ENCODE measurements around the gene LCN12.
"Not testable (repeated sequence)": the region's sequence is repeated elsewhere in the genome, so short reads cannot be mapped to it uniquely, and the experiment has no call there.

The LCN12 gene

GRCh38 chr9:136991993-136992818 lies 40.1 kb downstream of the LCN12 start, which contains the start of gene PAXX:
Gene PAXX (plus strand): TSS chr9:136992422. CDS start chr9:136992444, 22 bp downstream.
- peak; percentile 97 for DNase-seq

DNA sequence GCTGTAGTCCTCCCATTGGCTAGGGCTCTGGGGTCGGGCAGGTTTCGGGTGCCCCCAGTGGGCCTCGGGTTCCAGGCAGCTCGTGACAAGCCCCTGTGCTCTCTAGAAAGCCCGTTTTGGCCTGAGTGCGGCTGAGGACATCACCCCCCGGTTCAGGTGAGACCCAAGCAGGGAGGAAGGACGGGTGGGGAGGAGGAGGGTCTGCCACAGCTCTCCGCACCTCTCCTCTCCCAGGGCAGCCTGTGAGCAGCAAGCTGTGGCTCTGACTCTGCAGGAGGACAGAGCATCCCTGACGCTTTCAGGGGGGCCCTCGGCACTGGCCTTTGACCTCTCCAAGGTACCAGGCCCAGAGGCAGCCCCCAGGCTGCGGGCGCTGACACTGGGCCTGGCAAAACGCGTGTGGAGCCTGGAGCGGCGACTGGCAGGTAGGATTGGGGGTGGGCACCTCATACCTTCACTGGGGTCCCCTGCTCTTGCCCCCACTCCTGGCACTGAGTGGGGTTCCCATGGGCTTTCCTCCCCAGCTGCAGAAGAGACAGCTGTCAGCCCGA lies 40.8 kb downstream of the LCN12 start:
- no peak for DNase-seq

DNA sequence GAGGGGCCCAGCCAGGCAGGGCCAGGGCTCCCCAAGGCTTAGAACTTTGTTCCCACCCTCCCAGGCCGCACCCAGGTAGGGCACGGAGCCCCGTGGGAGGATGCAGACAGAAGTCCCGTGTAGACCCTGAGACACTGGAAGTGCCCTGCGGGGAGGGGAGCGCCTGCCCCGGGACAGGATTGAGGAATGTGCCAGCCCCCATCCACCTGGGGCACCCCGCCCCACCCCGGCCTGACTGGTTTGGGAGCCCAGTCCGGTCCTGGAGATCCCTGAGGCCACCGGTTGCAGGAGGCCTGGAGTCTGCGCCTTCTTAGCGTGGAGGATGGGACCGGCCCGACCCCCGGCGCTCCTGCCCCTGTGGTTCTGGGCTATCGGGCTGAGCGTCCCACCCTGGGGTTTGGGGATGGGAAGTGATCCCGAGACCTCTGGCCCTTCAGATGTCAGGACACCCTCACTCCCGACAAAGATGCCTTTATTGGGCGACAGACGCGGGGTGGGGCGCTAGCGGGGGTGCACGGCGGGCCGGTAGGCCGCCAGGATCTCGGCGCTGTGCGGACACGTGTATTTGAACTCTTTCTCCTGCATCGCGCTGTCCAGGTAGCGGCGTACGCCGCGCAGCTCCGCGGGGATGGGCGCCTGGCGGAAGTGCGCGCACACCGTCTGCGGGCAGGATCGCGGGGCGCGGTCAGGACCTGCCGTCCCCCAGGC lies 42.3 kb downstream of the LCN12 start:
- DNase-seq = no peak

- no peak for DNase-seq
Observed at GRCh38 chr9:136994888-136995230, 42.8 kb downstream of the LCN12 start.

DNA sequence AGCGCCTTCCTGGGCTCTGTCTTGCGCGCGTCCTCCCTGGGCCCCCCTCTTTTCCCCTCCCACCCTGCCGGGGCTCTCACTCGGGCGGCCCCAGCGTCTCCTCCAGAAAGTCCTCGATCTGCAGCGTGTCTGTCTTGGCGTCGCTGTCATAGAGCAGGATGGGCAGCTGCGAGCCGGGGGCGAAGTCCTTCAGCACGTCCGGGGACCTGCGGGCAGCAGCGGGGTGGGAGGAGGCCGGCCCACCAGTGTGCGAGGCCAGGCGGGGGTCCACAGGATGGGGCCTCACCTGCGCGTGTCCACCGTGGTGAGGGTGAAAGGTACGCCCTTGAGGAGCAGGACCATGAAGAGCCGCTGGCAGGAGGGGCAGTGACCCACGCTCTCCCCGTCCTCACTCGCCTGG lies 43.3 kb downstream of the LCN12 start:
- no peak for DNase-seq

DNA sequence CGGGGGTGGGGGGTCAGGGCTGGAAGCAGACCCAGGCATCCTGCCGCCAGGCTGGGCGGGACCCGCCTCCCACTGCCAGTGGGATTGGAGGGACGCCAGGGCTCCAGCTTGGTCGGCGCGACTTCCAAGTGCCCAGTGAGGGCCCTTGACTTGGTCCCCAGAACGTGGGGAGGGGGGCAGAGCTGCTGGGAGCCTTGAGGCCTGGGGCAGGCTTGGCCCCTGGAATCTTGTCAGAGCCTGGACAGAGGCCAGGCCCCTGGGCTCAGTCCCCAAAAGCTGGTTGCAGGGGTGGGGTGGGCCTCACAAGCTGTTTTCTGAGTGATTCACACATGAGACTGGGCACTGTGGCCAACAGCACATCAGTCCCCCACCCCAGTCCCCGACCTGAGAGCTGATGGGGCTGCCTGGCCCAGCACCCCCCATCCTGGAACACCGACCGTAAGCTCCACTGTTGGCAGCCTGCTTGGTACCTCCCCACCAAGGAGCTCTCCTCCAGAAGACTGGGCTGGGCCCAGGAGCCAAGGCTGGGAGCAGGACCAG lies 43.8 kb downstream of the LCN12 start:
- no peak for DNase-seq

DNA sequence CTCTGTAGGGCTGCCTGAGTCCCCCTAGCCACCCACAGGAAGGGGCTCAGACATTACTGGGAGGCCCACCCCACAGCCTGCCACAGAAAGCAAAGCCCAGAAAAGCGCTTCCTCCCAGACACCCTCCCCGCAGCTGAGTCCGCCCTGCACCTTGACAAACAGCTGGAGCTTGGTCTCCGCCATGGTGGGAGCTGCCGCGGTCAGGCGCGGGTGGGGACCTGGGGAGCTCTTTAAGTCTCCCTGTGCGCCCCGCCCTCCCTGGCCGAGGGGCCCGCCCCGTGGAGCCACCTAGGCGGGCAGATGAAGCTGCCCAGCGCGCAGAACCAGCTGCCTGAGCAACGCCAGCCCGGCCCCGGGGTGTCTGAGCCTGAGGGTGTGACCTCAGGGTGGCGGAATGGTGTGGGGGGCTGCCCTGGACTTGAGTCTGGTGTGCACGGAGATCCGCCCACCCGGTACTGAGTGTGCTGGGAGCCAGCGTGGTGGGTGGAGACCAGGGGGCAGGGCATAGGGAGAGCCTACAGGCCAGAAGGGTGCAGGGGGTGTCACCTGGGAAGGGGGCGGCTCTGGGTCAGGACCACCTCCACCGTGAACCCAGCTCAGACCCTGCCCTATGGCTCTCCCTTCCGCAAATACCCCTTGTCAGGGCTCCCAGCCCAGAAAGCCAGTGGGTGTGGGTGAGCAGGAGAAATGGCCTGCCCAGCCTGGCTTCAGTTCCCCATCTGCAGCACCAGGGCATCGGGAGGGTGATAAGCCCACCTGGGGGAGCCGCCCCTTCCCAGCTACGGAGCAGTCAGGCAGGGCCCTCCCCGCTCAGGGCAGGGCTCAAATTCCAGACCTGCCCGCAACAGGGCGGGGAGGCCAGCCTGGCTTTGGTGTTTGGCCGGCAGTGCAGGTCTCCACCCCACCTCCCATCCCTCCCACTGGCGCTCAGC lies 44.6 kb downstream of the LCN12 start, which contains the start of gene CLIC3:
TSS of gene CLIC3 (minus strand) at position 208 of the 932 bp plus-strand sequence. CDS start at position 183, 25 bp downstream.
- DNase-seq = peak; percentile 71

- DNase-seq = no peak
Observed at GRCh38 chr9:136997371-136997770, 45.3 kb downstream of the LCN12 start.

DNA sequence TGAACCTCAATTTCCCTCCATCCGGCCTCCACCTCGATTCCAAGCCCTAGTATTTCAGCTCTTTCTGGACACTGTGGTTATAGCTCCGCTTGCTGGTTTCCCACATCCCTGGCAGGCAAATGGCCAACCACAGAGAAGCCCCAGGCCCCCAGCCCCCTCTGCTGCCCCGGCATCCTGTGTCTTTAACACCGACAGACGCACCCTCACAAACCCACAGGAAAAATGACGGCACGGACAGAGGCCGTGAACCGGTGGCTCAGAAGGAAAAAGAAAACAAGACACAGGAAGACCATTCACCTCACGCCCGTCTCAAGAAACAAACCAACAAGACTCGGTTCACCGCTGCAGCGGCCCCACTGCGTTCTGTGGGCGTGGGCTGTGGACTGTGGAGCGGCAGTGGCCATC lies 45.8 kb downstream of the LCN12 start:
- DNase-seq = no peak

GRCh38 chr9:137000177-137000930 lies 48.3 kb downstream of the LCN12 start:
- peak; percentile 59 for DNase-seq

DNA sequence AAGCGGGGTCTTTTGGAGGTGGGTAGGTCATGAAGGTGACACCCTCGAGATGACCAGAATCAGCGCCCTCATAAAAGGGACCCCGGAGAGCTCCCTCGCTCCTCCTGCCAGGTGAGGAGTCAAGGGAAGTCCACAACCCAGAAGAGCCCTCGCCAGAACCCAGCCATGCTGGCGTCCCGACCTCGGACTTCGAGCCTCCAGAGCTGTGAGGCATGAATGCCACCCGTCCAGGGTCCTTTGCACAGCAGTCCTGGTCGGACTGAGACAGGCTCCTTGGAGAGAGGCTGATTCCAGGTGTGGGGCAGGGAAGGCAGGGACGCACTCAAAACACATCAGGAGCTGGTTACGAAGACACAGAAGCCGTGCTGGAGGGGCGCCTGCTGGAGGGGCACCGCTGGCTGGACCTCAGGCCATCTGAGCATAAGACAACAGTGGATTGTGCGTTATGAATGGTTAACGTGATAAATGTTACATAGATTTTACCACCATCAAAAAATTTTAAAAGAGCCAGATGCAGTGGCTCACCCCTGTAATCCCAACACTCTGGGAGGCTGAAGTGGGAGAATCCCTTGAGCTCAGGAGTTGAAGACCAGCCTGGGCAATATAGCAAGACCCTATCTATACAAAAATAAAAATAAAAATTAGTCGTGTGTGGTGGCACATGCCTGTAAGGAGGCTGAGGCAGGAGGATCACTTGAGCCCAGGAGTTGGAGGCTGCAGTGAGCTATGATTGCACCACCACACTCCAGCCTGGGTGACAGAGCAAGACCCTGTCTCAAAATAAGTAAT lies 50.0 kb downstream of the LCN12 start:
- DNase-seq = no peak

DNA sequence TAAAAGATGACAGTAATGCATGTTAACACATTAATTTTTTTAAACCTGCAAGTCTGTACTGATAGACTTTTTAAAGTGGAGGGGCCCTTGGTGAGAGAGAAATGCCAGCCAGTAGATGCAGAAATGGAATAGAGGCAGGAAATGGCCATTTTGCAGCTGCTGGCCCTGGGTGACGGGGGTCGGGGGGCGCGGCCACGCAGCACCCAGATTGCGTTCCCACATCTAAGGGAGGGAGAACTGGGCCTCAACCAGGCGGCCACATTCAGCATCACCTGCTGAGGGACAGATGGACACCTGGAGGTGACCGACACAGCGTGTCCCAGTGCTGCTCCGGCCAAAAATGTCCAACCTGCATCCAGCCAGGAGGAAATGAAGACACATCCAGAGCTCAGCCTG lies 50.6 kb downstream of the LCN12 start:
- DNase-seq = no peak

DNA sequence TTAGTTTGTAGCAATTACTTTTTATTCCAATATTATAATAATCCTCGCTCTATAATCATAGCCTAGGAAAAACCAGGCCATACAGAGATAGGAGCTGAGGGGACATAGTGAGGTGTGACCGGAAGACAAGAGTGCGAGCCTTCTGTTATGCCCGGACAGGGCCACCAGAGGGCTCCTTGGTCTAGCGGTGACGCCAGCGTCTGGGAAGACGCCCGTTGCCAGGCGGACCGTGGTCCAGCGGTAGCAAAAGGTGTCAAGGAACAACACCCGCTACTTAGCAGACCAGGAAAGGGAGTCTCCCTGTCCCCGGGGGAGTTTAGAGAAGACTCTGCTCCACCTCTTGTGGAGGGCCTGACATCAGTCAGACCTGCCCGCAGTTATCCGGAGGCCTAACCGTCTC lies 52.2 kb downstream of the LCN12 start:
- DNase-seq = not testable (repeated sequence)

Measured in RPMI8226 (cell line).